PFSK-1 (cell line): ENCODE data around the gene TRABD2A.

Experiments used
- FOXP2 ChIP-seq: optimal IDR thresholded peaks from 2 replicates; pipeline ENCODE3; 2011; ENCODE audit warnings: borderline replicate concordance, control low read depth, inconsistent platforms; ENCODE audit not compliant: insufficient read depth; ENCODE audit errors: extremely low read length, extremely low read depth
- POLR2AphosphoS5 ChIP-seq: IDR thresholded peaks from 2 replicates; pipeline ENCODE4 v1.6.1; 2012; ENCODE audit warnings: low read depth, mild to moderate bottlenecking, control low read depth, low read length, moderate library complexity
- REST ChIP-seq, 2 experiments: IDR thresholded peaks; 2 replicates each; pipeline versions ENCODE4 v1.6.1 to v1.8.0; 2011 to 2012; ENCODE audit warnings: low read depth in 2 of 2, low read length in 2 of 2, control low read depth in 1 of 2, inconsistent platforms in 1 of 2, mild to moderate bottlenecking in 1 of 2, moderate library complexity in 1 of 2; ENCODE audit not compliant: insufficient read depth in 1 of 2
- SIN3A ChIP-seq: IDR thresholded peaks from 2 replicates; pipeline ENCODE4 v1.6.1; 2012; ENCODE audit warnings: mild to moderate bottlenecking, low read length, moderate library complexity, borderline replicate concordance; ENCODE audit not compliant: insufficient read depth
- TAF1 ChIP-seq: IDR thresholded peaks from 2 replicates; pipeline ENCODE4 v1.6.1; 2012; ENCODE audit warnings: low read length, control low read depth, borderline replicate concordance; ENCODE audit not compliant: insufficient read depth

TRABD2A gene

DNA sequence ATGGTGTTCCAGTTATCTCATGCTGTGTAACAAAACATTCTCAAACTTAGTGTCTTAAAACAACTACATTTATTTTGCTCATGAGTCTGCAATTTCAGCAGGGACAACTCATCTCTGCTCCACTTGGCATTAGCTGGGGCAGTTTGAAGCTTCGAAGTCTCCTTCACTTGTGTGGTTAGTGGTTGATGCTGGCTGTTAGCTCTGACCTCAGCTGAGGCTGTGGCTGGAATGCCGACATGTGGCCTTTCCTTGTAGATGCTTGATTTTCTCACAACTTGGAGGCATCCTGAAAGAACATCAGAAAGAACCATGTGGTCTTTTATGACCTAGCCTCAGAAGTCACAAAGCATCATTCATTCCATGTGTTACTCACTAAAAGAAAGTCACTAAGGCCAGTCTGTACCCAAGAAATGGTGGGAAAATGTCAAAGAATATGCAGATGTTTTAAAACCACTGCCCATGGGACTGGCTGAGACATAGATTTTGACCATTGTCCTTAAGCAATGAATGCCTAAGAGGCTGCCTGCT lies 20.8 kb upstream of the TRABD2A start:
- TF ChIP-seq FOXP2 (no peak), REST (IDR thresholded peaks at IDR 0.05; ENCODE audit: insufficient read depth in 1 of 2, low read depth in 2 of 2, low read length in 2 of 2) (no peak), POLR2AphosphoS5 (no peak), TAF1 (no peak), SIN3A (no peak)

GRCh38 chr2:84900971-84901370 lies 20.1 kb upstream of the TRABD2A start:
- TF ChIP-seq SIN3A (no peak), FOXP2 (no peak), REST (IDR thresholded peaks at IDR 0.05; ENCODE audit: insufficient read depth in 1 of 2, low read depth in 2 of 2, low read length in 2 of 2) (no peak), POLR2AphosphoS5 (no peak), TAF1 (no peak)

DNA sequence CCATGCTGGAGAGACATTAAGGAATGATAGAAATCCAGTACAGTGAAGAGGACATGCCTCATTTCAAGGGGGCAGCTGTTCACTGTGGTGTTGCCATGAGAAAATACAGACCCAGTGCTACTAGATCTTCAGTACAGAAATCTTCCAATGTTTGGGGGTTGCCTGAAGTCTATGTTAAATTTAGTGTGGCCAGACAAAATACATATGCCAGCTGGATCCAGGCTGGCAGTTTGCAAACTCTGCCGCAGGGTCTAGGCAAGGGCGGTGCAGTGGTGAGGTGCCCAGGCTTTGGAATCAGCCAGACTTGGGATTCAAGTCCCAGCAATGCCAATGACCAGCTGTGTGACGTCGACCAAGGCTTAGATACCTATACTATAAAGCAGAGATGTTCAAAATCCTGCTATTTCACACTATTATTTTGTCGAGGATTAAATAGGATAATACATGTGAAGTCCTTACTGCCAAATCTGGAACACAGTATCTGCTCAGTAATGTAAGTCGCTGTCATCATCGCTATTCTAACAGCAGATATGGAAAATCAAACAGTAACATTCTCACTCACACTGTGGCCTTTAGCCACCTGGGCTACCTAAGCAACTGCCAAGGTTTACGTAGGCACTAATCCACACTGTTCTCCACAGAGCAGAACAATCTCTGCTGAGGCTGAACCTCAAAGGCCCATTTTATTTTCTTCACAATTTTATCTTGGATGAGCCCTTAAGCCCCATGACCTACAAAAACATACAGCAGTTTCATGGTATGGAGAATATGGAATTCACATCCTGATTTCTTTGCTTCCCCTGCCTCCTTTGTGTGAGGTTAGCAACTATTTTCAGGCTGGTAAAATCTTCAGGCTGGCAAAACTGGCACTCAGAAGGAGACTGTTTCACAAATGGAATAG lies 18.7 kb upstream of the TRABD2A start:
- TF ChIP-seq POLR2AphosphoS5 (no peak), REST (IDR thresholded peaks at IDR 0.05; ENCODE audit: insufficient read depth in 1 of 2, low read depth in 2 of 2, low read length in 2 of 2) (no peak), TAF1 (no peak), SIN3A (no peak), FOXP2 (no peak)

DNA sequence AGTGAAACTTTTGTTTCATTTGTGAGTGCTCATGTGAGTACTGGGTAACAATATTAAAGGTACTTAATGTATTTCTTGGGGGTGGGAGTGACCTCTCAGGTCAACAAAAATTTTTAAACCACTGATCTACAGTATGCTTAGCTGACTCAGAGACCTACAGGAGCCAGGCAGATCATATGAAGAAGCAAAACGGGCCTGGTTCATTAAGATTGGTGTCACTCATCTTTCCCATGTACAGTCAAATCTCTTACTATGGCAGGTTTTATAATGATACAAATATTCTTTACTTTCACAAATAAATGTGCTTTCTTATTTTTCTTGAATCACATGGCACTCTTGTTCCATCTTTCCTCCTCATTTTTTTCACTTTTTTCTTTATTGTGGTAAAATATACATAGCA lies 16.9 kb upstream of the TRABD2A start:
- TF ChIP-seq SIN3A (no peak), TAF1 (no peak), FOXP2 (no peak)

DNA sequence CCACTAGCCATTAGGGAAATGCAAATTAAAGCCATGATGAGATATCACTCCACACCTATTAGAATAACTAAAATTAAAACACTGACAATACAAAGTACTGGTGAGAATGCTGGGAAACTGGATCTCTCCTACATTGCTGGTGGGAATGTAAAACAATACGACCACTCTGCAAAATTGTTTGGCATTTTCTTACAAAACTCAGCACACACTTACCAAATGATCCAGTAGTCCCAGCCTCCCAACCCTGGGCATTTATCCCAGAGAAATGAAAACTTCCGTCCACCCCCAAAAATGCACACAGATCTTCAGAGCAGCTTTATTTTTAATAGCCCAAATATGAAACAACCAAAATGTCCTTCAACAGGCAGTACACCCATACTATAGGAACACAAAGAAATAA lies 15.7 kb upstream of the TRABD2A start:
- no peak for TF ChIP-seq FOXP2
- no peak for TF ChIP-seq POLR2AphosphoS5
- no peak for TF ChIP-seq REST (IDR thresholded peaks at IDR 0.05; ENCODE audit: insufficient read depth in 1 of 2, low read depth in 2 of 2, low read length in 2 of 2)
- TF ChIP-seq SIN3A = no peak
- no peak for TF ChIP-seq TAF1
